Fibroblast of lung (primary cell): ENCODE measurements around the gene PPP4R2.

Source experiments
- EZH2 ChIP-seq: IDR thresholded peaks from 2 replicates; pipeline ENCODE4 v1.5.1; 2012; ENCODE audit warnings: low read length, control low read depth, mild to moderate bottlenecking; ENCODE audit errors: missing control alignments
- TF ChIP-seq, protein P1 (sequence below), 2 donors: IDR thresholded peaks in 1 of 2; conservative IDR thresholded peaks in 1 of 2; 1 replicate in 1 of 2; 2 replicates in 1 of 2; pipeline ENCODE4 v1.5.1; 2011 to 2012; ENCODE audit warnings: low read length in 2 of 2, control low read depth in 1 of 2, inconsistent platforms in 1 of 2, low read depth in 1 of 2, mild to moderate bottlenecking in 1 of 2

DNA sequence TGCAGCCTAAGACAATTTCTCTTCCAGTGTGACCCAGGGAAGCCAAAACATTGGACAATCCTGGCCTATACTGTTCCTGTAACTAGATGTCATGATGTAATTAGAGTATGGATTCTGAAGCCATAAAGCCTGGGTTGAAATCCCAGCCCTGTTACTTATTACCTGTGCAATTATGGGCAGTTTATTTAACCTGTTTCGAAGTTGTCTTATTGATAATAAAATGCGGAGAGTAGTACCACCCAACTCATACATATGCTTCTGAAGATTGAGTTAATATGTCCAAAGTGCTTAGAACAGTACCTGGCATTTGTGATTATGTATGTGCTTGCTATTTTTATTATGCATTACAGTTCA, 30.1 kb downstream of the PPP4R2 start:
- TF ChIP-seq, protein P1, sequence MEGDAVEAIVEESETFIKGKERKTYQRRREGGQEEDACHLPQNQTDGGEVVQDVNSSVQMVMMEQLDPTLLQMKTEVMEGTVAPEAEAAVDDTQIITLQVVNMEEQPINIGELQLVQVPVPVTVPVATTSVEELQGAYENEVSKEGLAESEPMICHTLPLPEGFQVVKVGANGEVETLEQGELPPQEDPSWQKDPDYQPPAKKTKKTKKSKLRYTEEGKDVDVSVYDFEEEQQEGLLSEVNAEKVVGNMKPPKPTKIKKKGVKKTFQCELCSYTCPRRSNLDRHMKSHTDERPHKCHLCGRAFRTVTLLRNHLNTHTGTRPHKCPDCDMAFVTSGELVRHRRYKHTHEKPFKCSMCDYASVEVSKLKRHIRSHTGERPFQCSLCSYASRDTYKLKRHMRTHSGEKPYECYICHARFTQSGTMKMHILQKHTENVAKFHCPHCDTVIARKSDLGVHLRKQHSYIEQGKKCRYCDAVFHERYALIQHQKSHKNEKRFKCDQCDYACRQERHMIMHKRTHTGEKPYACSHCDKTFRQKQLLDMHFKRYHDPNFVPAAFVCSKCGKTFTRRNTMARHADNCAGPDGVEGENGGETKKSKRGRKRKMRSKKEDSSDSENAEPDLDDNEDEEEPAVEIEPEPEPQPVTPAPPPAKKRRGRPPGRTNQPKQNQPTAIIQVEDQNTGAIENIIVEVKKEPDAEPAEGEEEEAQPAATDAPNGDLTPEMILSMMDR (conservative IDR thresholded peaks at IDR 0.05 in 1 of 2, IDR thresholded peaks at IDR 0.05 in 1 of 2; ENCODE audit: low read depth in 1 of 2, low read length in 2 of 2), result no peak
- TF ChIP-seq EZH2, result no peak
